DLD1 (cell line): ENCODE measurements around the gene PDZD4.

Experiments
- in situ Hi-C: cut with HindIII; loops from 2 replicates; pipeline ENCODE4 v1.10.0; 2017; ENCODE audit warnings: low sequenced_read_pairs

The PDZD4 gene

GRCh38 chrX:153761863-153762262, 68.5 kb downstream of the PDZD4 start:
- in situ Hi-C loops, result no loop called here

GRCh38 chrX:153755136-153755535, 75.2 kb downstream of the PDZD4 start:
- in situ Hi-C loops, result no loop called here
